ENCODE results near the gene CENPA.
A peak's percentile ranks its signal among the peaks of the same experiment; 100 is the strongest.
"Not testable (repeated sequence)": the region's sequence is repeated elsewhere in the genome, so short reads cannot be mapped to it uniquely, and the experiment has no call there.

The CENPA gene

DNA sequence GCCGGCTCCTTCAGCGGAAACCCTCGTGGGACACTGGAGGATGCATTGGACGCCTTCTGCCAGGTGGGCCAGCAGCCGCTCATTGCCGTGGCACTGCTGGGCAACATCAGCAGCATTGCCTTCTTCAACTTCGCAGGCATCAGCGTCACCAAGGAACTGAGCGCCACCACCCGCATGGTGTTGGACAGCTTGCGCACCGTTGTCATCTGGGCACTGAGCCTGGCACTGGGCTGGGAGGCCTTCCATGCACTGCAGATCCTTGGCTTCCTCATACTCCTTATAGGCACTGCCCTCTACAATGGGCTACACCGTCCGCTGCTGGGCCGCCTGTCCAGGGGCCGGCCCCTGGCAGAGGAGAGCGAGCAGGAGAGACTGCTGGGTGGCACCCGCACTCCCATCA lies 7.8 kb upstream of the CENPA start:
- in situ Hi-C loops (cut with HindIII; ENCODE audit: low pct_ligation_motif_present, low pct_unique_long_range_greater_than_20kb, low sequenced_read_pairs) = no loop called here
- no peak for DNase-seq

DNA sequence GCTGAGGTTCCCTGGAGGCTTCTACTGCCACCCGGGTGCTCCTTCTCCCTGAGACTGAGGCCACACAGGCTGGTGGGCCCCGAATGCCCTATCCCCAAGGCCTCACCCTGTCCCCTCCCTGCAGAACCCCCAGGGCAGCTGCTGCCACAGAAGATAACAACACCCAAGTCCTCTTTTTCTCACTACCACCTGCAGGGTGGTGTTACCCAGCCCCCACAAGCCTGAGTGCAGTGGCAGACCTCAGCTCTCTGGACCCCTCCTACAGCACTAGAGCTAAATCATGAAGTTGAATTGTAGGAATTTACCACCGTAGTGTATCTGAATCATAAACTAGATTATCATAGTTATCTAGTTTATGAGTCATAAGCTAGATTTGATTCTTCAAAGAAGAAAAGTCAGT lies 7.3 kb upstream of the CENPA start:
- in situ Hi-C loops (cut with HindIII; ENCODE audit: low pct_ligation_motif_present, low pct_unique_long_range_greater_than_20kb, low sequenced_read_pairs) = no loop called here
- no peak for DNase-seq

DNA sequence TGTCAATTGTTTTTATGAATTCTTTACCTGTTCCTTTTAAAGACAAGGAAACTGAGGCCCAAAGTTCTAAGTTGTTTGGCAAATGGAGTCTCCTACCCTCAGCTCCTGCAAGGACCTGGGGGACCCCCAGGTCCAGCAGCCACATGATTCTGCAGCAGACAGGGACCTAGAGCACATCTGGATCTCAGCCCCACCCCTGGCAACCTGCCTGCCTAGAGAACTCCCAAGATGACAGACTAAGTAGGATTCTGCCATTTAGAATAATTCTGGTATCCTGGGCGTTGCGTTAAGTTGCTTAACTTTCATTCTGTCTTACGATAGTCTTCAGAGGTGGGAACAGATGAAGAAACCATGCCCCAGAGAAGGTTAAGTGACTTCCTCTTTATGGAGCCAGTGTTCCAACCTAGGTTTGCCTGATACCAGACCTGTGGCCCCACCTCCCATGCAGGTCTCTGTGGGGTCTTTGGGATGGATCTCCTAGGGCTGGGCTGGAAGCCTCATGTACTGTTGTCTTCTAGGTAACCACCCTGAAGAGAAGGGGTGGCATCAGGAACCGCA lies 5.6 kb upstream of the CENPA start:
- in situ Hi-C loops (cut with HindIII; ENCODE audit: low pct_ligation_motif_present, low pct_unique_long_range_greater_than_20kb, low sequenced_read_pairs) = no loop called here
- DNase-seq = no peak

DNA sequence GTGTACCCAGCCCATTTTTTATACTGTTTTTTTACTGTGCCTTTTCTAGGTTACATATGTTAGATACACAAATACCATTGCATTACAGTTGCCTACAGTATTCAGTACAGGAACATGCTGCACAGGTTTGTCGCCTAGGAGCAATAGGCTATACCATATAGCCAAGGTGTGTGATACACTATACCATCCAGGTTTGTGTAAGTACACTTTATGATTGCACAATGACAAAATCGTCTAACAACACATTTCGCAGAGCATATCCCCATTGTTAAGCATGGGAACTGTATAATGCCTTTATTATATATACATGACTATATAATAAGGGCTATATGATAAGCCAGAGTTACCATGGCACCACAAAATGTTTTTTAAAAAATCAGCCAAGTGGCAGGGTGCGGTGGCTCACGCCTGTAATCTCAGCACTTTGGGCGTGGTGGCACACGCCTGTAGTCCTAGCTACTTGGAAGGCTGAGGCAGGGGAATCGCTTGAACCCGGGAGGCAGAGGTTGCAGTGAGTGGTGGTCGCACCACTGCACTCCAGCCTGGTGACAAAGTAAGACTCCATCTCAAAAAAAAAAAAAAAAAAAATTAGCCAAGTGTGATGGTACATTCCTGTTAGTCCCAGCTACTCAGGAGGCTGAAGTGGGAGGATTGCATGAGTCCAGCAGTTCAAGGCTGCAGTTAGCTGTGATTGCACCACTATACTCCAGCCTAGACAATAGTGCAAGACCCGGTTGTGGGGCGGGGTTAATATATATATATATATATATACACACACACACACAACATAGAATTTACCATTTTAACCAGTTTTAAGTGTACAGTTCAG lies 2.8 kb upstream of the CENPA start:
- in situ Hi-C loops (cut with HindIII; ENCODE audit: low pct_ligation_motif_present, low pct_unique_long_range_greater_than_20kb, low sequenced_read_pairs) = no loop called here
- no peak for DNase-seq

DNA sequence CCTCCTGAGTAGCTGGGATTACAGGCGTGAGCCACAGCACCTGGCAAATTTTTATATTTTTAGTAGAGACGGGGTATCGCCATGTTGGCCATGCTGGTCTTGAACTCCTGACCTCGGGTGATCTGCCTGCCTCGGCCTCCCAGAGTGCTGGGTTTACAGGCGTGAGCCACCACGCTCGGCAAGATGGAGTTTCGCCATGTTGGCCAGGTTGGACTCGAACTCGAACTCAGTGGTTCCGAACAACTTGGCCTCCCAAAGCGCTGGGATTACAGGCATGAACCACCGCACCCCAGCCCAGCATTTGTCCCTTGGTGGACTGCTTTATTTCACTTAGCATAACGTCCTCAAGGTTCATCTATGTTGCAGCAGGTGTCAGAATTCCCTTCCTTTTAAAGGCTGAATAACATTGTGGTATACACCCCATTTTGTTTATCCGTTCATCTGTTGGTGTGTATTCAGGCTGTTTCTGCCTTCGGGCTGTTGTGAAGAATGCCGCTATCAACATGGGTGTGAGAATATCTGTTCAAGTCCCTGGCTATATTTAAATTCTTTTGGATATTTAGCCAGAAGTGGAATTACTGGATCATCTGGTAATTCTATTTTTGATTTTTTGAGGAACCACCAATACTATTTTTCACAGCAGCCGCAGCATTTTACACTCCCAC lies 1.2 kb upstream of the CENPA start:
- in situ Hi-C loops (cut with HindIII; ENCODE audit: low pct_ligation_motif_present, low pct_unique_long_range_greater_than_20kb, low sequenced_read_pairs) = no loop called here
- DNase-seq = no peak

DNA sequence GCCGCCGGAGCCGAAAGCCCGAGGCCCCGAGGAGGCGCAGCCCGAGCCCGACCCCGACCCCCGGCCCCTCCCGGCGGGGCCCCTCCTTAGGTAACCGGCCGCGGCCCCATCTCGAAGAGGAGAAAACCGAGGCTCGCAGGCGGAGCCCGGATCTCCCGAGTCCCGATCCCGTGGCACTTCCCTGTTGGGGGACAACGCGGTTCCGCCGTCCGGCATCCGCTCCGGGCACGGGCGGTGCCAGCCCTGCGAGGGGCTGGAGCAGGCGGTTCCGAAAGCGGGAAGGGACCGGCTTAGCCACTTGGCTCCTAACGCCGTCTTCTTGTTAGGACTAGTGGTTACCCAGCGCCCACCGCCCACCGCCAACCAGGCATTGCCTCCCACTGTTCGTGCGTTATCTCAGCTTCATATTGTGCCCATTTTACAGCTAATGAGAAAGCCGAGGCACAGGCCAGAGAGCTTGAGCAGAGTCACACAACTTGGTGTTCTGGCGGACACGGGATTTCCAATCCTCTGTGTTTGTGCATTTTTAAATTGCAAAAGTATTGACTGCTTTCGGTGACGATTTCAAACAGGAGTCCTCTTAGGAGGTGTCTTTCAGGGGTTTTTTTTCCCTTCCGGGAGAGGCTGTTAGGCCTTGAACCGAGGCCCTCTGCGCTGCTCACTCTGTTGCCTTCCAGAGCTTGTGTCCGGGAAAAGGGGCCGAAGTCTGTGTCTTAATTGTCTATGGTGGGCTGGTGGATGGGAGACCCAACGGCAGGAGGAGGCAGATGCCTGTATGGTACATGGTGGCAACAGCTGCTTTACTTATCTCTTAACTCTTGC lies 562 bp downstream of the CENPA start:
- in situ Hi-C loops (cut with HindIII; ENCODE audit: low pct_ligation_motif_present, low pct_unique_long_range_greater_than_20kb, low sequenced_read_pairs) = no loop called here
- peak; percentile 25 for DNase-seq

DNA sequence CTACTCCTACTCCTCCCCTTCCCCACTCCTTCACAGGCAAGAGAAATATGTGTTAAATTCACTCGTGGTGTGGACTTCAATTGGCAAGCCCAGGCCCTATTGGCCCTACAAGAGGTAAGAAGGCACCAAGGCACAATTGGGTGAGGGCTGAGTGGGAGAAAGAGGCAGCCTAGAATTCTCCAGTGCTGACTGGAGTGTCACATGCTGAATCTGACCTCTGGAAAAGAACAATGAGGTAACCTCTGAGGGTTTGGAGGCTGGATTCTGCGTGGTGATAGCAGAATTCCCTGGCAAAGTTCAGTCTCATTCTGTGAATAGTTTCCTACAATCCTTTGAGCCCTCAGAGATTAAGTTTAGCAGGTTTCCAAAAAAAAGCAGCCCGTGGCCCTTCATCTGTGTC lies 6.9 kb downstream of the CENPA start:
- in situ Hi-C loops (cut with HindIII; ENCODE audit: low pct_ligation_motif_present, low pct_unique_long_range_greater_than_20kb, low sequenced_read_pairs) = no loop called here

DNA sequence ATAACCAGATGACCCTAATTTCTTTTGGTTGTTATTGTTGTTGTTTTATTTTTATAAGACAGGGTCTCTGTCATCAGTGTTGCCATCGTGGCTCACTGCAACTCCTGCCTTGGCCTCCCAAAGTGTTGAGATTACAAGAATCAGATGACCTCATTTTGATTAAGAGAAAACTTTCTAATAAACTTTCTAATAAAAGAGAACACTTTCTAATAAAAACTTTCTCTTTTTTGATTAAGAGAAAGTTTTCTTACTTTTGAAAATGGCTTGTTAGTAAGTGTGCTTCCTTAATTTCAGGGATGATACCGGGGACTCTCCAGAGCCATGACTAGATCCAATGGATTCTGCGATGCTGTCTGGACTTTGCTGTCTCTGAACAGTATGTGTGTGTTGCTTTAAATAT lies 7.7 kb downstream of the CENPA start:
- no peak for DNase-seq
- in situ Hi-C loops (cut with HindIII; ENCODE audit: low pct_ligation_motif_present, low pct_unique_long_range_greater_than_20kb, low sequenced_read_pairs) = no loop called here

More for the DNA sequence above, 6.9 kb downstream of the CENPA start:
- DNase-seq = no peak

DNA sequence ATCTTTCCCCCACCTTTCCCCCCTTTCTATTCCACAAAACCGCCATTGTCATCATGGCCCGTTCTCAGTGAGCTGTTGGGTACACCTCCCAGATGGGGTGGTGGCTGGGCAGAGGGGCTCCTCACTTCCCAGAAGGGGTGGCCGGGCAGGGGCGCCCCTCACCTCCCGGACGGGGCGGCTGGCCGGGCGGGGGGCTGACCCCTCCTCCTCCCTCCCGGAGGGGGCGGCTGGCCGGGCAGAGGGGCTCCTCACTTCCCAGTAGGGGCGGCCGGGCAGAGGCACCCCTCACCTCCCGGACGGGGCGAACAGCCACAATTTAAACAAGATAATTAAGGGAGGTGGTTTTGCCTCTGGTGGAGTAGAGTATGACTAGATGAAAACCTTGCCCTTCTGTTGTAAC lies 9.3 kb downstream of the CENPA start:
- DNase-seq; in situ Hi-C loops (cut with HindIII; ENCODE audit: low pct_ligation_motif_present, low pct_unique_long_range_greater_than_20kb, low sequenced_read_pairs): not testable (repeated sequence)

DNA sequence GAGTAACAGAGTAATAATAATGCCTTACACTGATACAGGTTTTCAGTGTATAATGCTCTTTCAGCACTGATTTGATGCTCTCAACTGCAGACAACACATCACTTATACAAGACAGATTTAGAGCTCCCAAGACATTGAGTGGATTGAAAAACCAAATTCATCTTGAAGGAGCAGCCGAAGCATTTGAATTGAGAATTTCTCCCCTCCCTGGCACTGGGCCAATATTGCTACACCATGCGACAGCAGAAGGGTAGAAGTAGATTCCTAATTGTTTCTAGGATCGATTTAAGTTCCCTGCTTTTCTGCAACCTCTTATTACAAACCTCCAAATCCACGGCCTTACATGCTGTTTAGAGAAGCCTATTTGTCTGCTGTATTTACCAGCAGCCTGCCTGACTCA lies 15.5 kb downstream of the CENPA start:
- in situ Hi-C loops (cut with HindIII; ENCODE audit: low pct_ligation_motif_present, low pct_unique_long_range_greater_than_20kb, low sequenced_read_pairs) = no loop called here

DNA sequence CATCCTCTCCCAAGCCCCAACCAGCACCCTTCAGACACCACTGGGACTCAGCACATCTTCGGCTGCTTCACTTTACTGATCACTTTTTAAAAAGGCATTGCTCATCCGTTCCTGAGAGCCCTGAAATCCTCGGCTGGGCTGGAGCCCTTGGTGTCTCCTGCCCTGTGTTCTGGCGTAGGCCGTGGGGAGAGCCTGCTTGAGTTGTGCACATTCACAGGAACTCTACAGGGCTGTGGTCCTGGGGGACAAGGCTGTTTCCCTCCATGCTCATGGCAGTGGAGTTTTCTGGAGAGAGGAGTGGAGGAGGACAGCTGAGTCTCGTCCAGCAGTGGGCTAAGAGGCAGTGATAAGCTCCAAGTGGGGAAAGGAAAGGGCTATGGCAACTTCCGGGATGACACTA lies 15.9 kb downstream of the CENPA start:
- DNase-seq = no peak
- in situ Hi-C loops (cut with HindIII; ENCODE audit: low pct_ligation_motif_present, low pct_unique_long_range_greater_than_20kb, low sequenced_read_pairs) = no loop called here

More for the DNA sequence above, 15.5 kb downstream of the CENPA start:
- DNase-seq = no peak

DNA sequence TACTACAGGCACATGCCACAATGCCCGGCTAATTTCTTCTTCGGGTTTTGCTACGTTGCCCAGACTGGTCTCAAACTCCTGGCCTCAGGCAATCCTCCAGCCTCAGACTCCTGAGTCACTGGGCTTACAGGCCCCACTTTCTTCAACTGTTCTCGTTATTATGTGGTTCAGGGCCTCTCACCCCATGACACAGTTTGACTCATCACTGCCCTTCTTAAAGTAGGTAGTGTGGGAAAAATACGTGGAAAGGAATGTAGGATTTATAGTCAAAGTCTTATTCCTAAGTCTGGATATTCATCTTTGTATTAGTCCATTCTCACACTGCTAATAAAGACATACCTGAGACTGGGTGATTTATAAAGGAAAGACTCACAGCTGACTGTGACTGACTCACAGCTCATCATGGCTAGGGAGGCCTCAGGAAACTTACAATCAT lies 19.4 kb downstream of the CENPA start:
- DNase-seq = peak; percentile 75
- in situ Hi-C loops (cut with HindIII; ENCODE audit: low pct_ligation_motif_present, low pct_unique_long_range_greater_than_20kb, low sequenced_read_pairs) = no loop called here

DNA sequence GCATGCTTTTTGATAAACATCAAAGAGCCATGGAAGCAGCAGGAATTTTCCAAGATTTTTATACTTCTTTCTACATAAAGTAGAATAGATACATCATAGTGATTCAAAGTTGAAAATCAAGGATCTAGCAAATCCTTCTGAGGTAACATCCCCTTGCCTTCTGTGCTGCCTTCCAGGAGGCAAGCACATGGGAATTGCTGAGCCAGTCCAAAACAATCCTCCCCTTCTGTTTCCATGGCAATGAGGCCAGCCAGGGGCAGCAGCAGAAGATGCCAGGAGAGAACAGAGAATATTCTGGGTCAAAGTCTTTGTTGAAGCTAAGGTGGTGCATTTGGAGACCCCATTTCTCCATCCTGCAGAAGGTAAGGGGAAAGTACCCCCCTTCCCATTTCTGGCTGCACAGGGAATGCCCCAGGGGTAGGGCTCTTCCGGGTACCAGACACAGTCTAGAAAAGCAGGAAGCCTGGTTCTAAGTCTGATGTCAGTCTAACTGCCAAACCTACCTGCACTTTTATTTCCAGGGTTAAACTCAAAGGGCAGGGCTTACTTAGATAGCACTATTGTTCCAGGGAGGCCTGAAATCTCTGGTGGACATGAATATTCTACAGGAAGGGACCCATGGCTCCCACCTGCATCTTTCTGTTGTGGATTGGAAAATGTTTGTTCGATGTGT lies 22.1 kb downstream of the CENPA start:
- in situ Hi-C loops (cut with HindIII; ENCODE audit: low pct_ligation_motif_present, low pct_unique_long_range_greater_than_20kb, low sequenced_read_pairs) = no loop called here
- DNase-seq = no peak

DNA sequence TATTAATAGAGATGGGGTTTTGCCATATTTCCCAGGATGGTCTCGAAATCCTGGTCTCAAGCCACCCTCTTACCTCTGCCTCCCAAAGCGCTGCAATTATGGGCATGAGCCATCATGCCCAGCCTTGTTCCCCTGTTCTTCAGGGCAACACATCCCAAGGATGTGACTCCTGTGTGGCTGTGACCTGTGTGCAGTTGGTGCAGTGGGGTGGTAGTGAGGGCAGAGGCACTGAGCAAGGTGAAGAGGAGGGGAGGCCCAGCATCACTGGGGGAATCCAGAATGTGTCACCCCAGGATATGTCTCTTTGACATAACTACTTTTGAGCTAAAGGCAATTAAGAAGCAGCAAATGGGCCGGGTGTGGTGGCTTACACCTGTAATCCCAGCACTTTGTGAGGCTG lies 23.4 kb downstream of the CENPA start:
- in situ Hi-C loops (cut with HindIII; ENCODE audit: low pct_ligation_motif_present, low pct_unique_long_range_greater_than_20kb, low sequenced_read_pairs) = no loop called here
- DNase-seq = no peak

DNA sequence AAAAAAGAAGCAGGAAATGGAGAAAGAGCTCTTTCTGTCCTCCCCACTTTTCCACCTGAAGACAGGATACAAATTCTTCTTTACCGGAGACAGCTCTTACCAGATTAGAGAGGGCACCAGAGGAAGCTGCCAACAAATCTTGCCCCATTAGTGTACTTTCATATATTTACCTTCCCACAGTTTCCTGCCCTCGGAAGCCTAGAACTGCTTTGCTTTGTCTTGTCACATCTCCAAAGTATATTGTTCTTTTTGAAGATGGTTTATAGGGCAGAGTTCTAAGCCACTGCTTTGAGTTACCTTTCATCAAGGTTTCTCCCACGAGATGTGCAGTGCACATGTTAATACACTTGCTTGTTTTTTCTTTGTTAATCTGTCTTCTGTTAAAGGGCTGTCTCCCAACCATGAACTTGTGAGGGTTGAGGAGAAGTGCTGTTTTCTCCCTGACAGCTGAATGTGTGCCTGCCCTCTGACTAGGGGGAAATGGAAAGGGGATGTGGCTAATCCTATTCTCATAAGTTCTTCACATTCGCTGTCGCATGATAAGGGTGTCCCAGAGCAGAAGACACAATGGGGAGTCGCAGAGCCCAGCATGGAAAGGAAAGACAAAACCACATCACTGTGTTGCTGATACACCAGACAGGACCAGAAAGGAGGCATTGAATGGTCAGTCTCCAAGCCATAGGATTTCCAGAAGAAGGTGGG lies 24.2 kb downstream of the CENPA start:
- no peak for DNase-seq
- in situ Hi-C loops (cut with HindIII; ENCODE audit: low pct_ligation_motif_present, low pct_unique_long_range_greater_than_20kb, low sequenced_read_pairs) = no loop called here

DNA sequence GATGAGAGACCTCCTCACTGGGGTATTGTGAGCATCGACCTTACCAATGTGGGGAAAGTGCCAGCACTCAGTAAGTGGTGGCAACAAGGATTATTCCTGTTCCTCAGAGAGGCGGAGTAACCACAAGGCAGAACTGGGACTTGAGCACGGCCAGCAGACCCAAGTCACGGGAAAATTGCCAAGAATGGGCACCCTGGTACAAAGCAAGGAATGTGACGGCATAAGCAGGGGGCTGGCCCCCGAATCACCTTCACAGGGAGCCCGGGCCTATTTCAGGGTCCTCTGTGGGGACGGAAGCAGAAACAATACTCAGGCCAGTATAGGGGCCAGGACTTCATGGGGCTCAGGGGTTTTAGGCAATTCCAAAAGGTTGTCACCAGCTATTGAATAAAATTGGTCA lies 25.4 kb downstream of the CENPA start:
- in situ Hi-C loops (cut with HindIII; ENCODE audit: low pct_ligation_motif_present, low pct_unique_long_range_greater_than_20kb, low sequenced_read_pairs) = no loop called here
- DNase-seq = no peak

DNA sequence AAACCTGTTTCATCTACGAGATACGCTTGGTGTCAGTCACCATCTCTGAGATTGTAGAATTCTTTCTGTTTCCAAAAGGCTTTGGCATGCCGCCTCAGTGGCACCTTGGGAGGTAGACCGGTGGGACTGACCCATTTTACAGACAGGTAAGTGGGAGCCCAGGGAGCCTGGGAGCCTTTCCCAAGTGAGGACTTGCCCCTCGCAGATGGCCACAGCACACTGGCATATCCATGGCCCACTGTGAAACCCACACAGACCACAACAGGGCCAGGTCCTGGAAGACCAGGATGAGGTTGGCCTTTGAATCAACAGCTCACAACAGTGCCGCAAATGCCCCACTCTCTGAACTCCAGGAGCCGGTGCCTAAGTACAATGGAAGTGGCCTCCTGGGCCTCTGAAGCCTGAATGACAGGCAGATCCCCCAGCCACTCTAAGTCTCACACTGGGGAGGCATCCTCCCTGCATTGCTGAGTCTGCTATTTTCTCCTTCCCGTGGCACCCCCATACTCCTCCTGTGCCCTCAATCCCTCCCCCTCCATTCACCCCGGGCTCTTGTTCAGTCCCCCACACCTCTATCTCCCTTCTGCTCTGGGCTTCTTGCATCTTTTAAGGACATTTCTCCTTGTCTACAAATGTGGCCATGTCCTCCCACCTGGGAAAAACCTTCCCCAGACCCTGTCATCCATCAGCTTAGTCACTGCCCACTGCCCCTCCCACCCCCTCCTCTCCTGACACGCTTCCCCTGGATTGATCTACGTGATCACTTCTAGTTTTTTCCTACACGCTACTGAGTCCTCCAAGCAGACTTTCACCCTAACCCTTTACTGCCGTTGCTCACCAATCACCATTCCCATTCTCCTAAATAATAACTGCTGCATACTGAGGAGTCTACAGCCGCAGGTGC lies 26.2 kb downstream of the CENPA start:
- DNase-seq = no peak
- in situ Hi-C loops (cut with HindIII; ENCODE audit: low pct_ligation_motif_present, low pct_unique_long_range_greater_than_20kb, low sequenced_read_pairs) = no loop called here
